ENCODE measurements around the gene TMCC1. TPM values are rescaled to one million over a fixed set of nuclear protein-coding genes. Genes with fewer than 3 reads are reported as not detected.

TMCC1 gene
- total and polyA plus RNA-seq, 2 donors (not counting 3 experiments of a cell fraction or from before 2014, with no cell fraction given), result 17.4 to 38.4 TPM

GRCh38 chr3:129603991-129604749 is 289.3 kb downstream of the TMCC1 start:
- ChIA-PET POLR2A (interaction anchor here (2.2 kb wide), 1 partner anchor 10 kb away, joined by 5 read pairs; no protein-coding TSS in a partner anchor), CTCF (interaction anchor here (1.3 to 4.0 kb wide), 7 partner anchors 11 to 221 kb away, joined by 4 to 33 read pairs (median 8); no protein-coding TSS in a partner anchor)
- Histone ChIP-seq H3K27me3 (ENCODE audit: control insufficient read depth in 2 of 2, insufficient read depth in 2 of 2, low read length in 2 of 2) (no peaks in the 10 kb centered on the region), H3K27ac (ENCODE audit: insufficient read depth, low read depth, low read length) (peak overlapping the region; percentile 91), H3K9me1 (replicated peaks; ENCODE audit: control insufficient read depth, extremely low read depth, insufficient read depth, low read length) (no peaks in the 10 kb centered on the region), H3K9ac (replicated peaks; ENCODE audit: extremely low read depth, insufficient read depth, low read length) (peak overlapping the region; percentile 55), H3K79me2 (ENCODE audit: control insufficient read depth, insufficient read depth, low read length) (peaks cover 70% of the 10 kb centered on the region), H3K4me3 (replicated peaks in 1 of 3; ENCODE audit: insufficient read depth in 1 of 3, low read depth in 1 of 3, low read length in 3 of 3) (peak overlapping the region; percentile 19 to 87 (median 64)), H4K20me1 (replicated peaks; ENCODE audit: control insufficient read depth, extremely low read depth, insufficient read depth, low read length) (no peaks in the 10 kb centered on the region), H3K9me3 (replicated peaks; ENCODE audit: control insufficient read depth, insufficient read depth, low read length) (no peaks in the 10 kb centered on the region), H3K36me3 (ENCODE audit: control insufficient read depth in 2 of 2, extremely low read depth in 1 of 2, insufficient read depth in 2 of 2, low read length in 2 of 2) (no peaks in the 10 kb centered on the region), H3K4me2 (ENCODE audit: insufficient read depth, low read length) (peak overlapping the region; percentile 32), H2AFZ (ENCODE audit: low read depth, low read length) (no peak overlapping the region), H3K4me1 (ENCODE audit: control insufficient read depth, extremely low read depth, insufficient read depth, low read length) (peaks cover 56% of the 10 kb centered on the region)
- no peak for DNase-seq (ENCODE audit: low read depth, low spot score)
- dilution Hi-C loops (cut with MboI; ENCODE audit: extremely low pct_ligation_motif_present, low sequenced_read_pairs), result no loop called here
- no peak for TF ChIP-seq FOS (IDR thresholded peaks at IDR 0.05; ENCODE audit: borderline replicate concordance, insufficient read depth, low read length)
- TF ChIP-seq POLR2A (IDR thresholded peaks at IDR 0.05; ENCODE audit: low read depth, low read length), result no peak
- no peak for TF ChIP-seq POLR2AphosphoS5 (IDR thresholded peaks at IDR 0.05; ENCODE audit: insufficient read depth, low read depth, low read length)
- no peak for TF ChIP-seq CTCF (IDR thresholded peaks at IDR 0.05; ENCODE audit: extremely low read depth in 1 of 2, insufficient read depth in 1 of 2, low read depth in 1 of 2, low read length in 2 of 2)
- TF ChIP-seq GATA2 (IDR thresholded peaks at IDR 0.05; ENCODE audit: insufficient read depth, insufficient read length, low read depth, low read length), result no peak
- no peak for TF ChIP-seq MAX (IDR thresholded peaks at IDR 0.05; ENCODE audit: insufficient read depth, insufficient read length)
- TF ChIP-seq MYC (IDR thresholded peaks at IDR 0.05; ENCODE audit: low read depth, low read length), result no peak
- no peak for TF ChIP-seq EZH2 (IDR thresholded peaks at IDR 0.05; ENCODE audit: borderline replicate concordance, low read depth, low read length, severe bottlenecking)
- no peak for TF ChIP-seq JUN (IDR thresholded peaks at IDR 0.05; ENCODE audit: borderline replicate concordance, insufficient read depth, insufficient read length, low read depth)
- BruUV-seq (replicated peaks), result no TSS peak
- intact Hi-C loops (cut with micrococcal nuclease), result no loop called here
- FAIRE-seq, result peak; percentile 26
